Heart left ventricle (tissue), 16 donors: ENCODE measurements around the gene AKAP5. TPM values are rescaled to one million over a fixed set of nuclear protein-coding genes. Genes with fewer than 3 reads are reported as not detected.

Experiments
- ATAC-seq, 4 donors: fragments of 200-7000 bp; cut with Tn5 transposase; one replicate each; pipeline ENCODE4 v1.9.1; 2020 to 2022; ENCODE audit warnings: moderate library complexity in 4 of 4, mild to moderate bottlenecking in 3 of 4, moderate number of reproducible peaks in 1 of 4
- DNase-seq, 5 donors: peaks; one replicate each; pipeline ENCODE4 v3.0.0-alpha.2; 2020
- H3K27ac ChIP-seq, 12 donors: fragments of 200-600 bp; sonication (generic) in 4 of 12; one replicate each; pipeline versions ENCODE4 v1.5.0 to v1.8.0; 2016 to 2022; ENCODE audit warnings: mild to moderate bottlenecking in 2 of 12
- H3K27me3 ChIP-seq, 9 donors: fragments of 200-600 bp; sonication (generic) in 2 of 9; one replicate each; pipeline versions ENCODE4 v1.5.1 to v1.8.0; 2016 to 2022; ENCODE audit warnings: mild to moderate bottlenecking in 3 of 9
- H3K36me3 ChIP-seq, 9 donors: fragments of 200-600 bp; sonication (generic) in 2 of 9; one replicate each; pipeline versions ENCODE4 v1.5.0 to v1.8.0; 2018 to 2022; ENCODE audit warnings: mild to moderate bottlenecking in 2 of 9
- H3K4me1 ChIP-seq, 12 donors: fragments of 200-600 bp; sonication (generic) in 4 of 12; one replicate each; pipeline versions ENCODE4 v1.5.0 to v1.8.0; 2016 to 2022; ENCODE audit warnings: mild to moderate bottlenecking in 3 of 12
- H3K4me3 ChIP-seq, 12 donors: fragments of 200-600 bp; sonication (generic) in 4 of 12; one replicate each; pipeline versions ENCODE4 v1.5.0 to v1.8.0; 2017 to 2022; ENCODE audit warnings: mild to moderate bottlenecking in 9 of 12, moderate library complexity in 4 of 12
- H3K9me3 ChIP-seq, 12 donors: fragments of 200-600 bp; sonication (generic) in 4 of 12; one replicate each; pipeline versions ENCODE4 v1.5.0 to v1.8.0; 2016 to 2022; ENCODE audit warnings: mild to moderate bottlenecking in 1 of 12
- POLR2A ChIP-seq, 2 donors: fragments of 450-650 bp; IDR thresholded peaks; one replicate each; pipeline ENCODE4 v1.6.1; 2017; ENCODE audit warnings: antibody characterized with exemption in 2 of 2, mild to moderate bottlenecking in 2 of 2, moderate library complexity in 2 of 2
- WGBS, 4 donors: extraction: QIAGEN DNeasy Blood & Tissue Kit in 2 of 4; methylation state at CpG; one replicate each; pipeline versions ENCODE4 v1.1.5 to v1.1.7; 2013 to 2018; 5-methylcytosine and 5-hydroxymethylcytosine counted together
- intact Hi-C, 10 donors: fragments of 100-400 bp; cut with DNase I; formaldehyde crosslinking; loops; one replicate each; pipeline versions ENCODE4 v1.11.1 to v1.14.2; 2022
- polyA plus RNA-seq, 2 donors: library from polyadenylated mRNA; stranded (reverse); fragments of 200-250 nt; gene quantifications; one replicate each; pipeline ENCODE4 v1.2.3, GENCODE V29; 2013
- total RNA-seq, 9 donors: library from RNA; depleted of rRNA in 2 of 9; stranded (reverse); fragments of >200 nt in 2 of 9; fragmentation: NEBNext Ultra II Directional in 3 of 9; extraction: Animal tissue kit (Norgen Biotek cat#: 25700) in 3 of 9; gene quantifications; one replicate each; pipeline versions ENCODE4 v1.1.0 to v1.2.4, GENCODE V29; 2016 to 2023
- TF ChIP-seq, protein P1 (sequence below), 12 donors: fragments of 200-600 bp; sonication (generic) in 4 of 12; IDR thresholded peaks; one replicate each; pipeline versions ENCODE4 v1.5.0 to v1.8.0; 2018 to 2022; ENCODE audit warnings: antibody characterized with exemption in 12 of 12, mild to moderate bottlenecking in 5 of 12
- donor health status: ischemic (EF 13 %, LVEDD 7.1; RV severe dilation, severe dysfunction).
- donor health status: healthy with polysubstance abuse.
- donor health status: DM: no; HTN: yes; CAD: no.
- donor health status: DM: no; HTN: no; CAD: no.
- donor health status: ischemic (EF 25% LVEDD 6.9; RV normal size, moderate dysfunction).
- donor health status: ischemic (EF 25% LVEDD 5.7; RV mildly dilated, moderate dysfunction).
- donor health status: healthy.
- donor health status: DM: yes; HTN: yes; CAD: no.
- donor health status: ischemic (EF 35%, LVEDD 5.7; RV mildly dilated, moderate dysfunction).
- donor health status: nonischemic (EF 11% LVEDD 7.7; RV severe dilation, severe dysfunction).
- donor health status: DM: yes; HTN: yes; CAD: no.
- donor health status: PGD.
- donor health status: ischemic (EF 29% LVEDD 5.4; RV normal size, mild dysfunction).
- donor health status: nonischemic (EF 23%, LVEDD 6.1; RV moderate dilation, normal function).

The AKAP5 gene
- total and polyA plus RNA-seq, 11 donors, result 0.08 to 0.61 (median 0.16) TPM; not detected in 1

DNA sequence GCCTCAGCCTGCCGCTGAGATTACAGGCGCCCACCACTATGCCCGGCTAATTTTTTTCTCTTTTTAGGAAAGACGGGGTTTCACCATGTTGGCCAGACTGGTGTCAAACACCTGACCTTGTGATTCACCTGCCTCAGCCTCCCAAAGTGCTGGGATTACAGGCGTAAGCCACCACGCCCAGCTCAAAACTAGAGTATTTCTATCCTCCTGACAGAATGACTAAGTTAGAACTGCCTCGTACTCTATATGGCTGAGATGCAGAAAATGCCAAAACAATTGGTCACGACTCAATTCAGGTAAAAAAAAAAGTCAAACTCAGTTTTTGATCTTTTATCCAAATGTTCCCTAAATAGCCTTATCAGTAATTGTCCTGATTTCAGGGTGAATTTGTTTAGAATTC lies 11.1 kb downstream of the AKAP5 start:
- H3K36me3 ChIP-seq, result peaks cover 0 to 19% (median 0%) of the 10 kb centered on the region in 9 donors
- intact Hi-C loops, result loop anchor here in 9 of 10 donors (5.0 to 10.0 kb wide), 6 partner anchors 44 to 139 kb away; no protein-coding TSS in a partner anchor
- no peak for DNase-seq
- H3K4me1 ChIP-seq, result peaks cover 0 to 10% (median 0%) of the 10 kb centered on the region in 12 donors
- H3K4me3 ChIP-seq, result no peak overlapping the region
- no peak for TF ChIP-seq POLR2A (IDR thresholded peaks at IDR 0.05)
- TF ChIP-seq, protein P1, sequence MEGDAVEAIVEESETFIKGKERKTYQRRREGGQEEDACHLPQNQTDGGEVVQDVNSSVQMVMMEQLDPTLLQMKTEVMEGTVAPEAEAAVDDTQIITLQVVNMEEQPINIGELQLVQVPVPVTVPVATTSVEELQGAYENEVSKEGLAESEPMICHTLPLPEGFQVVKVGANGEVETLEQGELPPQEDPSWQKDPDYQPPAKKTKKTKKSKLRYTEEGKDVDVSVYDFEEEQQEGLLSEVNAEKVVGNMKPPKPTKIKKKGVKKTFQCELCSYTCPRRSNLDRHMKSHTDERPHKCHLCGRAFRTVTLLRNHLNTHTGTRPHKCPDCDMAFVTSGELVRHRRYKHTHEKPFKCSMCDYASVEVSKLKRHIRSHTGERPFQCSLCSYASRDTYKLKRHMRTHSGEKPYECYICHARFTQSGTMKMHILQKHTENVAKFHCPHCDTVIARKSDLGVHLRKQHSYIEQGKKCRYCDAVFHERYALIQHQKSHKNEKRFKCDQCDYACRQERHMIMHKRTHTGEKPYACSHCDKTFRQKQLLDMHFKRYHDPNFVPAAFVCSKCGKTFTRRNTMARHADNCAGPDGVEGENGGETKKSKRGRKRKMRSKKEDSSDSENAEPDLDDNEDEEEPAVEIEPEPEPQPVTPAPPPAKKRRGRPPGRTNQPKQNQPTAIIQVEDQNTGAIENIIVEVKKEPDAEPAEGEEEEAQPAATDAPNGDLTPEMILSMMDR (IDR thresholded peaks at IDR 0.05), result no peak
- no peak for ATAC-seq
- WGBS, 4 donors, result 94 to 96% (median 95%) methylated on average over 8 of the region's 8 CpGs
- H3K27ac ChIP-seq, result no peak overlapping the region
- no peaks in the 10 kb centered on the region for H3K9me3 ChIP-seq
- no peaks in the 10 kb centered on the region for H3K27me3 ChIP-seq

DNA sequence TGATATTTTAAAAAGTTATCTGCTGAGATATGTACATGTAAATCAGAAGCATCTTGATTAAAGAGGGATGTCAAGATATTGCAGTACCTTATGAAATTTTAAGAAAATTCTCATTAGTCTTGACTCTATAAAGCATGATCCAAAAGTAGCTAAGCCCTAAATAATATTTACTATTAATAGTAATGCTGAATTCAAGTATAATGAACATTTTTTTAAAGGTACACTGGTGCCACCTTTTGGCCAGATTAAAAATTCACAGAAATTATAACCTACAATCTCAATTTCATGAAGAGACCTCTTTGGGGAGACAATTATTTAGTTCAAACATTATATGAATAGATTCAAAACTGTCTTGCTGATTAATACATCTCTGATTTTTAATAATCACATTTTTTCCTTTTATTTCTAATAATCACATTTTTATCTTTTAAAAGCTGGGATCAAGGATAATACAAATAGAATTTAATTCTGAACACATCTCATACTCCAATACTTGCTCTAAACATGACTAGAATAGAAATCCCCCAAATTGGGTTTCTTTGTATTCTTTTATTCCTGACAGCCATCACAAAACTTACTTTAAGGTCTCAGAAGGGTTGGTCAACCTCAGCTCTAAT lies 13.4 kb downstream of the AKAP5 start:
- H3K36me3 ChIP-seq, result peaks cover 0 to 37% (median 3%) of the 10 kb centered on the region in 9 donors
- intact Hi-C loops, result loop anchor here in 9 of 10 donors (2.0 to 10.0 kb wide), 8 partner anchors 46 to 141 kb away; no protein-coding TSS in a partner anchor
- no peak overlapping the region for H3K27ac ChIP-seq
- no peaks in the 10 kb centered on the region for H3K27me3 ChIP-seq
- H3K4me1 ChIP-seq, result peaks cover 0 to 4% (median 0%) of the 10 kb centered on the region in 12 donors
- ATAC-seq (no peak), DNase-seq (no peak)
- H3K4me3 ChIP-seq, result no peak overlapping the region
- H3K9me3 ChIP-seq, result no peaks in the 10 kb centered on the region
- TF ChIP-seq, protein P1 (IDR thresholded peaks at IDR 0.05), result peak in 10 of 12 donors; percentile 15 to 64 (median 48)
- TF ChIP-seq POLR2A (IDR thresholded peaks at IDR 0.05), result no peak

DNA sequence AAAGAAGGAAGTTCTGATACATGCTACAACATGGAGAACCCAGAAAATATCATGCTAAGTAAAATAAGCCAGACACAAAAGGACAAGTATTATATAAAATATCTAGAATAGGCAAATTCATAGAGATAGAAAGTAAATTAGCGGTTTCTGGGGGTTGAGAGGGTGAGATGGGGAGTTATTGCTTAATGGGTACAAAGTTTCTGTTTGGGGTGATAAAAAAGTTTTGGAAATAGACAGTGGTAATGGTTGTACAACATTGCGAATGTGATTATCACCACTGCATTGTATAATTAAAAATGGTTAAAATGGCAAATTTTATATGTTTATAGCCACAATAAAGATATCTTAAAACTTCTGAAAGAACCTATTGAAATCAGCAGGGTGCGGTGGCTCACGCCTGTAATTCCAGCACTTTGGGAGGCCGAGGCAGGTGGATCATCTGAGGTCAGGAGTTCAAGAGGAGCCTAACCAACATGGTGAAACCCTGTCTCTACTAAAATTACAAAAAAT lies 23.3 kb downstream of the AKAP5 start:
- ATAC-seq (no peak), DNase-seq (no peak)
- intact Hi-C loops, result loop anchor here in 1 of 10 donors (10.0 kb wide), 1 partner anchor 54 kb away; no protein-coding TSS in a partner anchor
- TF ChIP-seq POLR2A (IDR thresholded peaks at IDR 0.05), result no peak
- TF ChIP-seq, protein P1 (IDR thresholded peaks at IDR 0.05), result no peak
- Histone ChIP-seq H3K36me3 (peaks cover 0 to 77% (median 59%) of the 10 kb centered on the region in 9 donors), H3K27me3 (no peaks in the 10 kb centered on the region), H3K4me3 (no peak overlapping the region), H3K9me3 (no peaks in the 10 kb centered on the region), H3K4me1 (peaks cover 0 to 27% (median 11%) of the 10 kb centered on the region in 12 donors), H3K27ac (no peak overlapping the region)
- 86 to 99% (median 91%) methylated on average over 5 of the region's 5 CpGs for WGBS, 4 donors

DNA sequence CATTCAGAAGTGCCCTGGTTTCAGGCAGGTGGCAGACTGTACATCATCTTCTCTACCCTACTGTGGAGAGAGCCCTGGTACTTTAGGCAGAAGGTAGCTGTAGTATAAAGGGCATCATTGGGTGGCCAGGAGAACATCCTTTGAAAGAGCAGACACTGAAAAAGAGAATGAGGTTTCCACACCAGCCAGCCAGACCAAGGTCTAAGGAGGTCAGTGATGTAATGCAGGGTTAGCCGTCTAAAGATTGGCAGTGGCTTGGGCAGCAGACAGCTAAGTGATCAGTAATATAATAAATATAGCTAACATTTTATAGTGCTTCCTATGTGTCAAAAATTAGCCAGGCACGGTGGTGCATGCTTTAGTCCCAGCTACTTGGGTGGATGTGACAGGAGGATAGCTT lies 26.3 kb downstream of the AKAP5 start:
- WGBS, 4 donors, result 40 to 57% (median 53%) methylated on average over 2 of the region's 2 CpGs
- H3K27me3 ChIP-seq, result no peaks in the 10 kb centered on the region
- H3K4me1 ChIP-seq, result peaks cover 0 to 32% (median 11%) of the 10 kb centered on the region in 12 donors
- no peaks in the 10 kb centered on the region for H3K9me3 ChIP-seq
- no peak for TF ChIP-seq POLR2A (IDR thresholded peaks at IDR 0.05)
- TF ChIP-seq, protein P1 (IDR thresholded peaks at IDR 0.05), result no peak
- H3K36me3 ChIP-seq, result peaks cover 0 to 69% (median 44%) of the 10 kb centered on the region in 9 donors
- no peak overlapping the region for H3K4me3 ChIP-seq
- H3K27ac ChIP-seq, result no peak overlapping the region
- ATAC-seq (peak in 3 of 4 donors; percentile 49 to 71 (median 66)), DNase-seq (no peak)
- intact Hi-C loops, result no loop called here
